ENCODE data around the gene INPP5E. TPM values are rescaled to one million over a fixed set of nuclear protein-coding genes. Genes with fewer than 3 reads are reported as not detected.

Gene INPP5E
- total and polyA plus RNA-seq, 10 of the 15 experiments (the other 5 are each of a cell fraction or from before 2014, with no cell fraction given), result 0.24 to 16.0 (median 5.3) TPM

GRCh38 chr9:136433849-136434579 lies 5.6 kb downstream of the INPP5E start:
- DNase-seq (ENCODE audit: low read depth, low spot score) (no peak), FAIRE-seq (no peak), ATAC-seq (no peak)
- H3K4me1 ChIP-seq (ENCODE audit: control insufficient read depth, insufficient read depth, low read length), result peaks cover 6% of the 10 kb centered on the region; the same call in 1 of the 2 replicates
- CTCF ChIA-PET, result no interaction called here
- POLR2A ChIA-PET, result no interaction called here
- TF ChIP-seq MAX (IDR thresholded peaks at IDR 0.05; ENCODE audit: low read depth, low read length), result no peak
- TF ChIP-seq CEBPZ (IDR thresholded peaks at IDR 0.05; ENCODE audit: low read depth, low read length), result no peak
- TF ChIP-seq HDAC6 (IDR thresholded peaks at IDR 0.05; ENCODE audit: unreplicated experiment), result no peak
- no peak for TF ChIP-seq GABPA (IDR thresholded peaks at IDR 0.05; ENCODE audit: low read depth)
- TF ChIP-seq CHD4 (IDR thresholded peaks at IDR 0.05), result no peak
- TF ChIP-seq BCL11A (IDR thresholded peaks at IDR 0.05; ENCODE audit: low read depth, low read length), result no peak
- no peak for TF ChIP-seq ZBTB11 (CRISPR knock-in tag; IDR thresholded peaks at IDR 0.05)
- TF ChIP-seq NR2C2 (IDR thresholded peaks at IDR 0.05; ENCODE audit: borderline replicate concordance, control insufficient read depth, insufficient read length, low read depth), result no peak
- TF ChIP-seq HDAC2 (IDR thresholded peaks at IDR 0.05), result no peak
- no peak for TF ChIP-seq RAD21 (IDR thresholded peaks at IDR 0.05; ENCODE audit: insufficient read depth, low read depth, low read length)
- no peak for TF ChIP-seq ZNF274 (IDR thresholded peaks at IDR 0.05; ENCODE audit: insufficient read depth, insufficient read length)
- TF ChIP-seq RAD51 (IDR thresholded peaks at IDR 0.05), result no peak
- TF ChIP-seq POLR2A (IDR thresholded peaks at IDR 0.05; ENCODE audit: low read depth, low read length), result no peak
- TF ChIP-seq CHD1 (IDR thresholded peaks at IDR 0.05; ENCODE audit: low read depth, low read length), result no peak
- TF ChIP-seq SIN3A (IDR thresholded peaks at IDR 0.05; ENCODE audit: low read depth, low read length), result no peak
- TF ChIP-seq ZNF384 (IDR thresholded peaks at IDR 0.05; ENCODE audit: borderline replicate concordance, low read depth, low read length), result no peak
- TF ChIP-seq HDGF (IDR thresholded peaks at IDR 0.05), result no peak
- no peak for TF ChIP-seq USF2 (IDR thresholded peaks at IDR 0.05; ENCODE audit: borderline replicate concordance, low read depth, low read length)
- 92% methylated on average over 30 of the region's 37 CpGs for WGBS (ENCODE audit: insufficient coverage, insufficient replicate concordance, low lambda C conversion rate, missing lambda C conversion rate)
- H3K27ac ChIP-seq (ENCODE audit: control insufficient read depth, insufficient read depth), result no peak overlapping the region
- BruUV-seq (replicated peaks), result no TSS peak
- SMC1A ChIA-PET (ENCODE audit: uncharacterized antibody, unreplicated experiment), result no interaction called here
- in situ Hi-C loops (cut with MboI) (no loop called here), intact Hi-C loops (cut with micrococcal nuclease; ENCODE audit: unreplicated experiment) (no loop called here)
- H3K9ac ChIP-seq (ENCODE audit: control insufficient read depth, insufficient read depth, low read length), result no peak overlapping the region
- H3K9me3 ChIP-seq (replicated peaks; ENCODE audit: control insufficient read depth, insufficient read depth, low read length), result no peaks in the 10 kb centered on the region
- H2AFZ ChIP-seq (ENCODE audit: control insufficient read depth, low read depth, low read length), result no peak overlapping the region
- peaks cover 34% of the 10 kb centered on the region for H3K79me2 ChIP-seq (ENCODE audit: control insufficient read depth, insufficient read depth, low read length)
- no peaks in the 10 kb centered on the region for H4K20me1 ChIP-seq (ENCODE audit: control insufficient read depth, insufficient read depth)
- peaks cover 0 to 13% of the 10 kb centered on the region in 2 experiments; a peak in 3 of 4 replicates for H3K36me3 ChIP-seq (ENCODE audit: control insufficient read depth in 2 of 2, insufficient read depth in 2 of 2, low read length in 1 of 2)
- no peak overlapping the region for H3K4me3 ChIP-seq
- RAD21 ChIA-PET (ENCODE audit: unreplicated experiment), result no interaction called here
- H3K27me3 ChIP-seq (replicated peaks in 1 of 2; ENCODE audit: control insufficient read depth in 2 of 2, insufficient read depth in 2 of 2, low read length in 1 of 2), result no peaks in the 10 kb centered on the region
- H3K4me2 ChIP-seq (ENCODE audit: control insufficient read depth, insufficient read depth), result no peak overlapping the region

All from GM12878 (cell line).